HepG2 (cell line): ENCODE data around the gene CD4. TPM values are rescaled to one million over a fixed set of nuclear protein-coding genes. Genes with fewer than 3 reads are reported as not detected.
A peak's percentile ranks its signal among the peaks of the same experiment; 100 is the strongest.

Source experiments
- ATAC-seq: fragments of 200-7000 bp; cut with Tn5 transposase; 3 replicates; pipeline ENCODE4 v1.9.1; 2020; ENCODE audit warnings: mild to moderate bottlenecking, moderate library complexity
- BruUV-seq: library from RNA; stranded (reverse); fragments of 400-500 nt; replicated peaks from 2 replicates; lab custom pipeline; 2021; lab: Mats Ljungman, UMichigan
- CTCF ChIA-PET: fragments of 300-600 bp; formaldehyde crosslinking; extraction: SDS; loops from one replicate; lab custom pipeline; 2021; ENCODE audit warnings: low total read pairs, inconsistent platforms, low intra/inter-chr PET ratio; lab: Yijun Ruan, JAX
- POLR2A ChIA-PET: fragments of 350-600 bp; sonication (Branson Sonifier 250); formaldehyde crosslinking; loops from one replicate; lab custom pipeline; 2020; ENCODE audit warnings: antibody characterized with exemption, inconsistent platforms; lab: Yijun Ruan, JAX
- DNase-seq: peaks from one replicate; pipeline ENCODE4 v3.0.0-alpha.2; 2015; ENCODE audit warnings: low spot score
- FAIRE-seq: peaks from 3 replicates; lab custom pipeline; 2011; peaks lifted over from hg19 to GRCh38; lab: Jason Lieb, UNC
- H2AFZ ChIP-seq: one replicate; pipeline ENCODE4 v1.6.1; 2011; ENCODE audit warnings: low read length, inconsistent platforms
- H3K27ac ChIP-seq: fragments of 300-600 bp; 3 replicates; pipeline ENCODE4 v1.8.0; 2011; ENCODE audit warnings: mixed run types, mild to moderate bottlenecking, mixed read lengths, low read length, inconsistent platforms; ENCODE audit not compliant: insufficient read depth; ENCODE audit errors: extremely low read length
- H3K27me3 ChIP-seq, 2 experiments: fragments of 200-600 bp in 1 of 2; 2 replicates in 1 of 2; 3 replicates in 1 of 2; pipeline versions ENCODE4 v1.6.0 to v1.8.0; 2011; ENCODE audit warnings: low read length in 2 of 2, mild to moderate bottlenecking in 2 of 2, moderate library complexity in 2 of 2, inconsistent platforms in 1 of 2; ENCODE audit not compliant: insufficient read depth in 2 of 2, control insufficient read depth in 1 of 2
- H3K36me3 ChIP-seq, 2 experiments: fragments of 200-600 bp in 1 of 2; replicated peaks in 1 of 2; 2 replicates in 1 of 2; 3 replicates in 1 of 2; pipeline versions ENCODE4 v1.5.1 to v1.8.0; 2011; ENCODE audit warnings: low read length in 2 of 2, inconsistent platforms in 1 of 2; ENCODE audit not compliant: insufficient read depth in 2 of 2, control insufficient read depth in 1 of 2
- H3K4me1 ChIP-seq: 2 replicates; pipeline ENCODE4 v1.5.1; 2012; ENCODE audit warnings: low read length, inconsistent platforms; ENCODE audit not compliant: insufficient read depth
- H3K4me2 ChIP-seq: 2 replicates; pipeline ENCODE4 v1.6.0; 2011; ENCODE audit warnings: low read depth, low read length, inconsistent platforms
- H3K4me3 ChIP-seq, 3 experiments: fragments of 200-600 bp in 1 of 3; sonication (generic), shearing (Covaris generic) in 1 of 3; replicated peaks in 1 of 3; 2 replicates each; pipeline ENCODE4 v1.5.1; 2011 to 2016; ENCODE audit warnings: low read length in 3 of 3, inconsistent platforms in 2 of 3, low read depth in 2 of 3, mild to moderate bottlenecking in 2 of 3, control low read depth in 1 of 3, mixed read lengths in 1 of 3; ENCODE audit not compliant: insufficient read depth in 1 of 3
- H3K79me2 ChIP-seq: one replicate; pipeline ENCODE4 v1.6.1; 2011; ENCODE audit warnings: low read length, inconsistent platforms; ENCODE audit not compliant: insufficient read depth
- H3K9ac ChIP-seq: 2 replicates; pipeline ENCODE4 v1.6.0; 2011; ENCODE audit warnings: mild to moderate bottlenecking, low read depth, low read length, inconsistent platforms; ENCODE audit not compliant: insufficient read depth
- H3K9me3 ChIP-seq: 2 replicates; pipeline ENCODE4 v1.5.1; 2012; ENCODE audit warnings: mild to moderate bottlenecking, low read length
- H4K20me1 ChIP-seq: 2 replicates; pipeline ENCODE4 v1.6.0; 2011; ENCODE audit warnings: inconsistent platforms, mild to moderate bottlenecking, low read length, moderate library complexity; ENCODE audit not compliant: insufficient read depth
- ATF4 ChIP-seq, 2 experiments: fragments of 450-650 bp in 1 of 2; sonication (generic) in 1 of 2; formaldehyde crosslinking; IDR thresholded peaks; 2 replicates each; pipeline versions ENCODE4 v1.5.0 to v1.8.0; 2020 to 2022; ENCODE audit warnings: mild to moderate bottlenecking in 1 of 2, missing genetic modification reagents in 1 of 2
- DZIP1 ChIP-seq: sonication (generic); formaldehyde crosslinking; IDR thresholded peaks from 2 replicates; pipeline ENCODE4 v1.5.0; 2020; ENCODE audit warnings: mild to moderate bottlenecking, missing genetic modification reagents
- KAT7 ChIP-seq: IDR thresholded peaks from 2 replicates; pipeline ENCODE4 v1.6.1; 2018; ENCODE audit warnings: borderline replicate concordance, missing compliant biosample characterization
- NRL ChIP-seq: sonication (generic); formaldehyde crosslinking; IDR thresholded peaks from 2 replicates; pipeline ENCODE4 v1.5.0; 2020; ENCODE audit warnings: missing genetic modification reagents, mild to moderate bottlenecking, moderate library complexity, borderline replicate concordance
- POLR2G ChIP-seq: fragments of 200-400 bp; formaldehyde crosslinking; IDR thresholded peaks from 2 replicates; pipeline ENCODE4 v1.6.1; 2018; ENCODE audit warnings: mild to moderate bottlenecking, low read depth, low read length, moderate library complexity
- ZNF567 ChIP-seq: sonication (generic); formaldehyde crosslinking; IDR thresholded peaks from 2 replicates; pipeline ENCODE4 v1.8.1; 2023; ENCODE audit warnings: mild to moderate bottlenecking, missing genetic modification reagents, borderline replicate concordance
- ZNF724P ChIP-seq: sonication (generic); formaldehyde crosslinking; IDR thresholded peaks from 2 replicates; pipeline ENCODE4 v1.8.0; 2022; ENCODE audit warnings: missing genetic modification reagents, borderline replicate concordance
- ZNF761 ChIP-seq: sonication (generic); formaldehyde crosslinking; conservative IDR thresholded peaks from 2 replicates; pipeline ENCODE4 v1.4.0; 2020; ENCODE audit warnings: mild to moderate bottlenecking, missing genetic modification reagents
- ZNF891 ChIP-seq: sonication (generic); formaldehyde crosslinking; IDR thresholded peaks from 2 replicates; pipeline ENCODE4 v1.5.0; 2020; ENCODE audit warnings: mild to moderate bottlenecking, missing genetic modification reagents
- WGBS: methylation state at CpG from one replicate; pipeline ENCODE4 v1.1.6; 2017; ENCODE audit warnings: low lambda C conversion rate; 5-methylcytosine and 5-hydroxymethylcytosine counted together
- in situ Hi-C: cut with HindIII; loops from 2 replicates; pipeline ENCODE4 v1.10.0; 2017; ENCODE audit warnings: low pct_unique_long_range_greater_than_20kb; ENCODE audit not compliant: extremely low pct_ligation_motif_present
- intact Hi-C: fragments of 100-400 bp; cut with micrococcal nuclease; formaldehyde crosslinking; loops from one replicate; pipeline ENCODE4 v1.10.0; 2022; ENCODE audit not compliant: unreplicated experiment
- polyA plus RNA-seq, 8 experiments: library from polyadenylated mRNA; depleted of rRNA in 3 of 8; stranded (reverse) in 7 of 8; unstranded in 1 of 8; fragments of >200 nt; fragmentation: Illumina TruSeq in 4 of 8; extraction: Trizol in 4 of 8; gene quantifications; 2 replicates each; pipeline versions ENCODE4 v1.2.1 to v1.2.3, GENCODE V29; 2011 to 2016; ENCODE audit warnings: low read depth in 4 of 8, missing spikeins in 1 of 8, mixed read lengths in 1 of 8; ENCODE audit not compliant: insufficient read depth in 1 of 8
- total RNA-seq, 5 experiments: library from RNA; depleted of rRNA; stranded (reverse); fragments of >200 nt; fragmentation: Illumina TruSeq; extraction: Trizol; gene quantifications; 2 replicates each; pipeline ENCODE4 v1.2.3, GENCODE V29; 2016; ENCODE audit warnings: low read depth in 1 of 5

Gene CD4
- total and polyA plus RNA-seq, 2 of the 13 experiments (the other 11 are each of a cell fraction or from before 2014, with no cell fraction given), result 0.07 to 0.95 TPM

GRCh38 chr12:6824901-6825381 lies 35.6 kb downstream of the CD4 start:
- no peaks in the 10 kb centered on the region for H4K20me1 ChIP-seq
- ATAC-seq, result no peak
- H3K4me1 ChIP-seq, result peaks cover 33% of the 10 kb centered on the region
- H3K9ac ChIP-seq, result no peak overlapping the region
- intact Hi-C loops, result loop anchor here (1.0 to 10.0 kb wide), 4 partner anchors 46 to 210 kb away; partner anchors contain the start of gene MLF2
- H2AFZ ChIP-seq, result no peak overlapping the region
- WGBS, result 62% methylated on average over 12 of the region's 12 CpGs
- H3K27me3 ChIP-seq, result peaks cover 5 to 12% of the 10 kb centered on the region in 2 experiments; a peak in 4 of 5 replicates
- no peak for DNase-seq
- H3K79me2 ChIP-seq, result peaks cover 16% of the 10 kb centered on the region
- no peaks in the 10 kb centered on the region for H3K9me3 ChIP-seq
- no peaks in the 10 kb centered on the region for H3K36me3 ChIP-seq
- H3K27ac ChIP-seq, result no peak overlapping the region
- no peak overlapping the region for H3K4me2 ChIP-seq
- TF ChIP-seq ZNF567 (CRISPR knock-in tag), result 0 out of 2 replicates have a peak, but pooled peaks have one; percentile 12
- TF ChIP-seq ZNF724P (CRISPR knock-in tag), result no peak
- TF ChIP-seq ZNF761 (CRISPR knock-in tag), result 0 out of 2 replicates have a peak, but pooled peaks have one; percentile 18
- 0 out of 2 replicates have a peak, but pooled peaks have one; percentile 58 for TF ChIP-seq DZIP1 (CRISPR knock-in tag)
- no peak for TF ChIP-seq ATF4 (CRISPR knock-in tag; IDR thresholded peaks at IDR 0.05)
- TF ChIP-seq POLR2G, result peak; percentile 54; the same call in 1 of the 2 replicates
- TF ChIP-seq KAT7 (CRISPR knock-in tag), result no peak
- TF ChIP-seq NRL (CRISPR knock-in tag), result 0 out of 2 replicates have a peak, but pooled peaks have one; percentile 23
- 0 out of 2 replicates have a peak, but pooled peaks have one; percentile 21 for TF ChIP-seq ZNF891 (CRISPR knock-in tag)
- ChIA-PET POLR2A (interaction anchor here (1.2 kb wide), 1 partner anchor 72 kb away, joined by 6 read pairs; the partner anchor contains the start of gene MLF2), CTCF (interaction anchor here (0.8 to 2.6 kb wide), 7 partner anchors 67 to 207 kb away, joined by 3 to 34 read pairs (median 5); partner anchors contain the start of gene MLF2)
- in situ Hi-C loops, result loop anchor here (5.0 kb wide), 1 partner anchor 73 kb away; the partner anchor contains the start of gene MLF2
- FAIRE-seq, result no peak
- no peak overlapping the region for H3K4me3 ChIP-seq
- no TSS peak for BruUV-seq
